HEK293 (cell line): Measurements from ENCODE around the gene NPNT.

Source experiments
- CTCF ChIA-PET: fragments of 350-600 bp; formaldehyde crosslinking; extraction: SDS; loops from one replicate; lab custom pipeline; 2021; ENCODE audit warnings: antibody characterized with exemption; lab: Yijun Ruan, JAX
- POLR2A ChIA-PET: fragments of 300-600 bp; formaldehyde crosslinking; extraction: SDS; loops from one replicate; lab custom pipeline; 2020; ENCODE audit warnings: antibody characterized with exemption, inconsistent platforms; lab: Yijun Ruan, JAX
- H3K27ac ChIP-seq: fragments of 200-500 bp; sonication (Bioruptor generic); 2 replicates; pipeline ENCODE4 v1.5.1; 2014; ENCODE audit warnings: low read depth, low read length, control low read depth, inconsistent platforms; ENCODE audit errors: extremely low read depth
- H3K36me3 ChIP-seq, 2 experiments: fragments of 200-500 bp in 1 of 2; sonication (Bioruptor generic) in 1 of 2; 1 replicate in 1 of 2; 2 replicates in 1 of 2; pipeline ENCODE4 v1.5.1; 2014 to 2017; ENCODE audit warnings: inconsistent platforms in 2 of 2, low read length in 2 of 2; ENCODE audit not compliant: control insufficient read depth in 2 of 2, insufficient read depth in 1 of 2
- H3K4me1 ChIP-seq: fragments of 200-500 bp; sonication (Bioruptor generic); 2 replicates; pipeline ENCODE4 v1.5.1; 2014; ENCODE audit warnings: mild to moderate bottlenecking, low read length, inconsistent platforms; ENCODE audit not compliant: control insufficient read depth, insufficient read depth
- H3K4me3 ChIP-seq: 2 replicates; pipeline ENCODE4 v1.5.1; 2011; ENCODE audit warnings: low read depth, mild to moderate bottlenecking, control low read depth, low read length, moderate library complexity
- H3K9me3 ChIP-seq: fragments of 200-500 bp; sonication (Bioruptor generic); 2 replicates; pipeline ENCODE4 v1.5.1; 2014; ENCODE audit warnings: low read depth, low read length, inconsistent platforms; ENCODE audit not compliant: control insufficient read depth, insufficient read depth
- GLI2 ChIP-seq: fragments of 450-650 bp; formaldehyde crosslinking; IDR thresholded peaks from 2 replicates; pipeline ENCODE4; 2017; ENCODE audit warnings: missing biosample characterization, missing genetic modification characterization, low read depth, borderline replicate concordance
- IKZF3 ChIP-seq: fragments of 450-650 bp; IDR thresholded peaks from 2 replicates; pipeline ENCODE4 v1.5.0; 2018; ENCODE audit warnings: missing biosample characterization, mild to moderate bottlenecking, missing genetic modification characterization, moderate library complexity
- PRDM1 ChIP-seq: fragments of 450-650 bp; formaldehyde crosslinking; IDR thresholded peaks from 2 replicates; pipeline ENCODE4; 2016; ENCODE audit warnings: missing biosample characterization, missing genetic modification characterization
- SP2 ChIP-seq: fragments of 450-650 bp; formaldehyde crosslinking; IDR thresholded peaks from 2 replicates; pipeline ENCODE4 v1.5.1; 2016; ENCODE audit warnings: missing biosample characterization, missing genetic modification characterization
- TCF7L2 ChIP-seq: IDR thresholded peaks from 2 replicates; pipeline ENCODE4 v1.6.1; 2011; ENCODE audit warnings: low read depth, mild to moderate bottlenecking, inconsistent platforms, low read length, moderate library complexity, borderline replicate concordance
- ZBTB11 ChIP-seq: fragments of 450-650 bp; formaldehyde crosslinking; conservative IDR thresholded peaks from 2 replicates; pipeline ENCODE4 v1.5.1; 2016; ENCODE audit warnings: low read depth, missing biosample characterization, missing genetic modification characterization
- ZBTB21 ChIP-seq: fragments of 450-650 bp; formaldehyde crosslinking; IDR thresholded peaks from 2 replicates; pipeline ENCODE4 v1.5.1; 2017; ENCODE audit warnings: missing biosample characterization, missing genetic modification characterization
- ZNF169 ChIP-seq: fragments of 450-650 bp; formaldehyde crosslinking; IDR thresholded peaks from 2 replicates; pipeline ENCODE4 v1.5.1; 2016; ENCODE audit warnings: missing biosample characterization, missing genetic modification characterization
- ZNF174 ChIP-seq: fragments of 450-650 bp; formaldehyde crosslinking; IDR thresholded peaks from 2 replicates; pipeline ENCODE4 v1.5.0; 2017; ENCODE audit warnings: missing biosample characterization, mild to moderate bottlenecking, missing genetic modification characterization
- ZNF19 ChIP-seq: fragments of 450-650 bp; formaldehyde crosslinking; IDR thresholded peaks from 2 replicates; pipeline ENCODE4; 2016; ENCODE audit warnings: missing biosample characterization, missing genetic modification characterization, low read depth
- ZNF211 ChIP-seq: fragments of 450-650 bp; formaldehyde crosslinking; IDR thresholded peaks from 2 replicates; pipeline ENCODE4 v1.5.1; 2016; ENCODE audit warnings: low read depth, missing biosample characterization, missing genetic modification characterization
- ZNF311 ChIP-seq: fragments of 450-650 bp; formaldehyde crosslinking; IDR thresholded peaks from 2 replicates; pipeline ENCODE4 v1.5.1; 2017; ENCODE audit warnings: missing biosample characterization, missing genetic modification characterization, borderline replicate concordance
- ZNF354C ChIP-seq: fragments of 450-650 bp; formaldehyde crosslinking; IDR thresholded peaks from 2 replicates; pipeline ENCODE4 v1.5.1; 2016; ENCODE audit warnings: missing biosample characterization, missing genetic modification characterization, low read depth, borderline replicate concordance
- ZNF423 ChIP-seq: fragments of 450-650 bp; formaldehyde crosslinking; IDR thresholded peaks from 2 replicates; pipeline ENCODE4 v1.5.1; 2016; ENCODE audit warnings: missing biosample characterization, missing genetic modification characterization
- ZNF514 ChIP-seq: fragments of 450-650 bp; formaldehyde crosslinking; IDR thresholded peaks from 2 replicates; pipeline ENCODE4 v1.5.1; 2016; ENCODE audit warnings: missing biosample characterization, missing genetic modification characterization
- ZNF561 ChIP-seq: fragments of 450-650 bp; IDR thresholded peaks from 2 replicates; pipeline ENCODE4 v1.5.1; 2018; ENCODE audit warnings: missing biosample characterization, missing genetic modification characterization, borderline replicate concordance
- ZNF600 ChIP-seq: fragments of 450-650 bp; formaldehyde crosslinking; IDR thresholded peaks from 2 replicates; pipeline ENCODE4 v1.5.1; 2016; ENCODE audit warnings: missing biosample characterization, missing genetic modification characterization
- ZNF621 ChIP-seq: fragments of 450-650 bp; formaldehyde crosslinking; IDR thresholded peaks from 2 replicates; pipeline ENCODE4 v1.5.1; 2017; ENCODE audit warnings: missing biosample characterization, missing genetic modification characterization
- ZNF623 ChIP-seq: fragments of 450-650 bp; formaldehyde crosslinking; IDR thresholded peaks from 2 replicates; pipeline ENCODE4 v1.5.1; 2016; ENCODE audit warnings: missing biosample characterization, missing genetic modification characterization
- ZNF629 ChIP-seq: fragments of 450-650 bp; formaldehyde crosslinking; IDR thresholded peaks from 2 replicates; pipeline ENCODE4 v1.5.1; 2017; ENCODE audit warnings: missing biosample characterization, missing genetic modification characterization
- ZNF654 ChIP-seq: fragments of 450-650 bp; formaldehyde crosslinking; IDR thresholded peaks from 2 replicates; pipeline ENCODE4 v1.5.1; 2016; ENCODE audit warnings: low read depth, missing biosample characterization, missing genetic modification characterization
- ZNF660 ChIP-seq: fragments of 450-650 bp; IDR thresholded peaks from 2 replicates; pipeline ENCODE4 v1.5.1; 2018; ENCODE audit warnings: missing biosample characterization, mild to moderate bottlenecking, missing genetic modification characterization
- ZNF701 ChIP-seq: fragments of 450-650 bp; formaldehyde crosslinking; IDR thresholded peaks from 2 replicates; pipeline ENCODE4 v1.5.1; 2016; ENCODE audit warnings: missing biosample characterization, missing genetic modification characterization
- ZNF768 ChIP-seq: fragments of 450-650 bp; formaldehyde crosslinking; IDR thresholded peaks from 2 replicates; pipeline ENCODE4 v1.5.1; 2018; ENCODE audit warnings: missing biosample characterization, mild to moderate bottlenecking, missing genetic modification characterization

NPNT gene

GRCh38 chr4:105992641-105993305 lies 97.5 kb downstream of the NPNT start:
- Histone ChIP-seq H3K36me3 (no peaks in the 10 kb centered on the region), H3K27ac (no peak overlapping the region), H3K4me1 (no peaks in the 10 kb centered on the region), H3K9me3 (no peaks in the 10 kb centered on the region), H3K4me3 (no peak overlapping the region)
- TF ChIP-seq ZNF660 (tag by site-specific recombination) (no peak), ZNF600 (no peak), ZNF654 (tag by site-specific recombination) (no peak), ZNF701 (tag by site-specific recombination) (no peak), ZNF621 (tag by site-specific recombination) (no peak), ZNF768 (no peak)
- ChIA-PET CTCF (no interaction called here), POLR2A (no interaction called here)

GRCh38 chr4:105994061-105994460 lies 98.8 kb downstream of the NPNT start:
- no peaks in the 10 kb centered on the region for H3K4me1 ChIP-seq
- no peaks in the 10 kb centered on the region for H3K9me3 ChIP-seq
- no peak overlapping the region for H3K4me3 ChIP-seq
- POLR2A ChIA-PET: no interaction called here
- H3K36me3 ChIP-seq: no peaks in the 10 kb centered on the region
- no peak overlapping the region for H3K27ac ChIP-seq
- no peak for TF ChIP-seq ZNF174 (tag by site-specific recombination)
- TF ChIP-seq ZBTB21: no peak
- TF ChIP-seq GLI2 (tag by site-specific recombination): no peak
- no peak for TF ChIP-seq ZBTB11
- TF ChIP-seq ZNF629: no peak
- no peak for TF ChIP-seq ZNF19
- TF ChIP-seq ZNF561 (tag by site-specific recombination): no peak
- no peak for TF ChIP-seq ZNF211
- no peak for TF ChIP-seq TCF7L2
- TF ChIP-seq ZNF311 (tag by site-specific recombination): no peak
- TF ChIP-seq ZNF354C (tag by site-specific recombination): no peak
- TF ChIP-seq SP2 (tag by site-specific recombination): no peak
- no peak for TF ChIP-seq PRDM1 (tag by site-specific recombination)
- TF ChIP-seq ZNF514: no peak
- TF ChIP-seq ZNF169 (tag by site-specific recombination): no peak
- no peak for TF ChIP-seq ZNF623 (tag by site-specific recombination)
- no peak for TF ChIP-seq IKZF3 (tag by site-specific recombination)
- no peak for TF ChIP-seq ZNF423 (tag by site-specific recombination)
- CTCF ChIA-PET: no interaction called here
